Measurements from ENCODE around the gene SRGAP1. TPM values are rescaled to one million over a fixed set of nuclear protein-coding genes. Genes with fewer than 3 reads are reported as not detected.

Gene SRGAP1
- polyA plus RNA-seq, 4 donors = 2.2 to 8.5 (median 4.0) TPM

DNA sequence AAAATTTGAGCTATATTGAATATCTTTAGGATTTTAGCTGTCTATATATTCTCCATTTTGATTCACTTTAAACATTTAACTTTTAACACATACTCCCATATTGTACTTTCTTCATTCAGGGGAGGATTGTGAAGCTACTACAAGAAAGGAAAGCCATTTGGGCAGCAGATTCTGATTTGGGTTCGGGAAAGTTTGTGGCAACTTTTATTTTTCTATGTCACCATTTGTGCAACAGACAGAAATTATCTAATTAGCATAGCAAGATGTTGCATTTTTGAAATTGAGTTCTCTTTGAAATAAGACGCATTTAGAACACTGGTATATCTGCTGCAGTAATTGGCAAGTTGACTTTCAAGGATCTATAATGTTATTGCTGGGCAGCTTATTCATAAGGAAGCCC, 243.3 kb downstream of the SRGAP1 start:
- no peaks in the 10 kb centered on the region for H3K4me1 ChIP-seq (ENCODE audit: control insufficient read depth in 3 of 3, insufficient read depth in 2 of 3, low read depth in 1 of 3, low read length in 2 of 3)
- H3K4me3 ChIP-seq (ENCODE audit: low read depth in 1 of 3, low read length in 3 of 3) = no peak overlapping the region
- 48 to 82% (median 78%) methylated on average over 2 of the region's 2 CpGs for WGBS, 3 donors
- DNase-seq = no peak
- H3K27ac ChIP-seq (ENCODE audit: low read depth in 1 of 3, low read length in 2 of 3) = no peak overlapping the region
- no peaks in the 10 kb centered on the region for H3K9me3 ChIP-seq (ENCODE audit: control insufficient read depth in 2 of 2, insufficient read depth in 1 of 2, low read depth in 1 of 2, low read length in 1 of 2)
- no peaks in the 10 kb centered on the region for H3K27me3 ChIP-seq (ENCODE audit: control insufficient read depth in 3 of 3, insufficient read depth in 3 of 3, low read length in 3 of 3)
- no peak for FAIRE-seq
- peaks cover 0 to 4% (median 0%) of the 10 kb centered on the region in 3 donors for H3K36me3 ChIP-seq (ENCODE audit: control insufficient read depth in 3 of 3, insufficient read depth in 2 of 3, low read depth in 1 of 3, low read length in 3 of 3)

DNA sequence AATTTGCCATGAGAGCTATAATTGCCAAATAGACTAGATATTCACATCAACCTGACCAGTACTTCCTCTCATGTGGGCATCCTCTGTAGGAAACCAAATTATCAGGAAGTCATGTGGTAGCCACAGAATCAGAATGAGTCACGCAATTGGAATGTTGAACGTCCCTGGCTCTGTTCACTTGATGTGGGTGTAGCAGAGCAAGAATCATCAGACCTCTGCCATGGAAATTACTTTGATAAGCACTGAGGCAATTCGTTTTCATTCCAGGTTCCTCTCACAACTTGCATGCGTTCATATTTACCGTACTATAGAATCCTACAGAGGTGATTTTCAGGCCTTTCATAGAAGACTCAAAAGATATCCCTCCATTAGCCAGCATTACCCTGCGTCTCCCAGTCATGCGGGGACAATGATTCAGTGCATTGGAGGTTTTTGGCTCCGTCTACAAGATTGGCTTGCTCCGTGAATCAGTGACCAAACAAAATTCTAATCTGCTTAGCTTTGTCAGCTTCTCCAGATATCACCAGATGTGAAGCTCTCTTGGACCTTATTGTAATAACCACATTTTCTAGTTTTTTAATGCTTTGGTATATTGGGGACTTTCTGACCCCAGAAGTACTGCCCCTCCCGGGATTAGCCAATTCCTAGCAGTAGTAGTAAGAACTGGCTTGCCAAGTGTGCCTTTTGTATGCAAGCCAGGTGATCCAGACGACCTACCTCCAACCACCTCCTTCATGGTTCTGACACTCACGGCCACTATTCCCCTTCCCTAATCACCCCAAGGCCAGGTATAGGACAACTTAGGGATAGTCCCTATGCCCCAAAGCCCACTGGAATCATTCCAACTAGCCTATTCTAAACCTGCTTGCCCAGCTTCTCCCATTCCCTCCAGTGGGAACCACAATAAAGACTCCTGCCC, 244.2 kb downstream of the SRGAP1 start:
- no peaks in the 10 kb centered on the region for H3K27me3 ChIP-seq (ENCODE audit: control insufficient read depth in 3 of 3, insufficient read depth in 3 of 3, low read length in 3 of 3)
- DNase-seq (peak; percentile 75 to 96), FAIRE-seq (peak; percentile 80)
- H3K27ac ChIP-seq (ENCODE audit: low read depth in 1 of 3, low read length in 2 of 3) = peak overlapping the region in 2 of 3 donors; percentile 13 to 36
- no peak overlapping the region for H3K4me3 ChIP-seq (ENCODE audit: low read depth in 1 of 3, low read length in 3 of 3)
- 14 to 44% (median 24%) methylated on average over 12 of the region's 12 CpGs for WGBS, 3 donors
- H3K4me1 ChIP-seq (ENCODE audit: control insufficient read depth in 3 of 3, insufficient read depth in 2 of 3, low read depth in 1 of 3, low read length in 2 of 3) = no peaks in the 10 kb centered on the region
- no peaks in the 10 kb centered on the region for H3K9me3 ChIP-seq (ENCODE audit: control insufficient read depth in 2 of 2, insufficient read depth in 1 of 2, low read depth in 1 of 2, low read length in 1 of 2)
- peaks cover 0 to 3% (median 0%) of the 10 kb centered on the region in 3 donors for H3K36me3 ChIP-seq (ENCODE audit: control insufficient read depth in 3 of 3, insufficient read depth in 2 of 3, low read depth in 1 of 3, low read length in 3 of 3)

DNA sequence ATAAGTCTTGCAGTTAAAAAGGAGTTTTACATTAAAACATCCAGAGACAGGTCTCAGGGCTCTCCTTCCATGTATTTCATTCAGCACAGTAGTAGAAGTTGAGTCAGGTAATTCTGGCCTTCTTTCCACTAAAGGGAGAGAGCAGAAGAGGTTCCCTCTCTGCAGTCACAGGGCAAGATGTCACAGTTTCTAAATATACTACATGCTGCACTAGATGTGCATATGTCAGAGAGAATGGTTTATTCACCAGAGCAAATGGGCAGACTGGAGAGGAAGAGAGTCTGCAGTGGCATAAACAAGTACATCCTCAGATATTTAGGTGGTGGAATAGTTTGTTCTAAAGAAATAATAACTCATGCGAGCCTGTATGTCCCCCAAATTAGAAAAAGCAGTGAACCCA, 245.5 kb downstream of the SRGAP1 start:
- H3K36me3 ChIP-seq (ENCODE audit: control insufficient read depth in 3 of 3, insufficient read depth in 2 of 3, low read depth in 1 of 3, low read length in 3 of 3) = peaks cover 0 to 3% (median 1%) of the 10 kb centered on the region in 3 donors
- DNase-seq (no peak), FAIRE-seq (no peak)
- no peak overlapping the region for H3K4me3 ChIP-seq (ENCODE audit: low read depth in 1 of 3, low read length in 3 of 3)
- no peaks in the 10 kb centered on the region for H3K9me3 ChIP-seq (ENCODE audit: control insufficient read depth in 2 of 2, insufficient read depth in 1 of 2, low read depth in 1 of 2, low read length in 1 of 2)
- H3K4me1 ChIP-seq (ENCODE audit: control insufficient read depth in 3 of 3, insufficient read depth in 2 of 3, low read depth in 1 of 3, low read length in 2 of 3) = no peaks in the 10 kb centered on the region
- 86 to 100% (median 96%) methylated on average over 1 of the region's 1 CpG for WGBS, 3 donors
- H3K27ac ChIP-seq (ENCODE audit: low read depth in 1 of 3, low read length in 2 of 3) = no peak overlapping the region
- no peaks in the 10 kb centered on the region for H3K27me3 ChIP-seq (ENCODE audit: control insufficient read depth in 3 of 3, insufficient read depth in 3 of 3, low read length in 3 of 3)

DNA sequence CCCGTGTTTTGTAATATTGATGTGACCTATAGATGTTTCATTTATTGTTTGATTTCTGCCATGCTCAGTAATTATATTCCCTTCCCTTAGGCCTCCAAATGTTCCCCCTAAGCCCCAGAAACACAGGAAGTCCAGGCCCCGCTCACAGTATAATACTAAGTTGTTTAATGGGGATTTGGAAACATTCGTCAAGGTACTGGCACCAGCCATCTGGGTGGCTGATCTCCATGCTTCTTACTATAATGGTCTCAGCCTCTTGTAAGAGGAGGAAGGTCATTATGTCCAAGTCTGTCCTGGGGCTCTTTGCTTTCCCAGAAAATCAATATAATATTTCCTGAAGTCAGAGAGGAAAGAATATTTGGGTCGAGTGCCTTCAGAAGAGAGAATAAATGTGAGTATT, 246.7 kb downstream of the SRGAP1 start:
- no peak overlapping the region for H3K27ac ChIP-seq (ENCODE audit: low read depth in 1 of 3, low read length in 2 of 3)
- H3K4me3 ChIP-seq (ENCODE audit: low read depth in 1 of 3, low read length in 3 of 3) = no peak overlapping the region
- FAIRE-seq = no peak
- H3K9me3 ChIP-seq (ENCODE audit: control insufficient read depth in 2 of 2, insufficient read depth in 1 of 2, low read depth in 1 of 2, low read length in 1 of 2) = no peaks in the 10 kb centered on the region
- H3K36me3 ChIP-seq (ENCODE audit: control insufficient read depth in 3 of 3, insufficient read depth in 2 of 3, low read depth in 1 of 3, low read length in 3 of 3) = peaks cover 0 to 5% (median 1%) of the 10 kb centered on the region in 3 donors
- no peaks in the 10 kb centered on the region for H3K4me1 ChIP-seq (ENCODE audit: control insufficient read depth in 3 of 3, insufficient read depth in 2 of 3, low read depth in 1 of 3, low read length in 2 of 3)
- H3K27me3 ChIP-seq (ENCODE audit: control insufficient read depth in 3 of 3, insufficient read depth in 3 of 3, low read length in 3 of 3) = no peaks in the 10 kb centered on the region
- 65 to 85% (median 74%) methylated on average over 4 of the region's 4 CpGs for WGBS, 3 donors
- no peak for DNase-seq

GRCh38 chr12:64092507-64093196, 248.2 kb downstream of the SRGAP1 start:
- Histone ChIP-seq H3K9me3 (ENCODE audit: control insufficient read depth in 2 of 2, insufficient read depth in 1 of 2, low read depth in 1 of 2, low read length in 1 of 2) (no peaks in the 10 kb centered on the region), H3K4me1 (ENCODE audit: control insufficient read depth in 3 of 3, insufficient read depth in 2 of 3, low read depth in 1 of 3, low read length in 2 of 3) (no peaks in the 10 kb centered on the region), H3K27ac (ENCODE audit: low read depth in 1 of 3, low read length in 2 of 3) (no peak overlapping the region), H3K27me3 (ENCODE audit: control insufficient read depth in 3 of 3, insufficient read depth in 3 of 3, low read length in 3 of 3) (no peaks in the 10 kb centered on the region), H3K36me3 (ENCODE audit: control insufficient read depth in 3 of 3, insufficient read depth in 2 of 3, low read depth in 1 of 3, low read length in 3 of 3) (peaks cover 0 to 5% (median 1%) of the 10 kb centered on the region in 3 donors), H3K4me3 (ENCODE audit: low read depth in 1 of 3, low read length in 3 of 3) (no peak overlapping the region)
- 83 to 88% (median 88%) methylated on average over 4 of the region's 4 CpGs for WGBS, 3 donors
- DNase-seq = no peak
- no peak for FAIRE-seq

GRCh38 chr12:64093689-64094088, 249.2 kb downstream of the SRGAP1 start:
- WGBS, 3 donors = 83 to 92% (median 90%) methylated on average over 3 of the region's 3 CpGs
- no peak for DNase-seq
- Histone ChIP-seq H3K27me3 (ENCODE audit: control insufficient read depth in 3 of 3, insufficient read depth in 3 of 3, low read length in 3 of 3) (no peaks in the 10 kb centered on the region), H3K9me3 (ENCODE audit: control insufficient read depth in 2 of 2, insufficient read depth in 1 of 2, low read depth in 1 of 2, low read length in 1 of 2) (no peaks in the 10 kb centered on the region), H3K27ac (ENCODE audit: low read depth in 1 of 3, low read length in 2 of 3) (no peak overlapping the region), H3K4me3 (ENCODE audit: low read depth in 1 of 3, low read length in 3 of 3) (no peak overlapping the region), H3K4me1 (ENCODE audit: control insufficient read depth in 3 of 3, insufficient read depth in 2 of 3, low read depth in 1 of 3, low read length in 2 of 3) (no peaks in the 10 kb centered on the region), H3K36me3 (ENCODE audit: control insufficient read depth in 3 of 3, insufficient read depth in 2 of 3, low read depth in 1 of 3, low read length in 3 of 3) (peaks cover 1 to 8% (median 3%) of the 10 kb centered on the region in 3 donors)
- no peak for FAIRE-seq

DNA sequence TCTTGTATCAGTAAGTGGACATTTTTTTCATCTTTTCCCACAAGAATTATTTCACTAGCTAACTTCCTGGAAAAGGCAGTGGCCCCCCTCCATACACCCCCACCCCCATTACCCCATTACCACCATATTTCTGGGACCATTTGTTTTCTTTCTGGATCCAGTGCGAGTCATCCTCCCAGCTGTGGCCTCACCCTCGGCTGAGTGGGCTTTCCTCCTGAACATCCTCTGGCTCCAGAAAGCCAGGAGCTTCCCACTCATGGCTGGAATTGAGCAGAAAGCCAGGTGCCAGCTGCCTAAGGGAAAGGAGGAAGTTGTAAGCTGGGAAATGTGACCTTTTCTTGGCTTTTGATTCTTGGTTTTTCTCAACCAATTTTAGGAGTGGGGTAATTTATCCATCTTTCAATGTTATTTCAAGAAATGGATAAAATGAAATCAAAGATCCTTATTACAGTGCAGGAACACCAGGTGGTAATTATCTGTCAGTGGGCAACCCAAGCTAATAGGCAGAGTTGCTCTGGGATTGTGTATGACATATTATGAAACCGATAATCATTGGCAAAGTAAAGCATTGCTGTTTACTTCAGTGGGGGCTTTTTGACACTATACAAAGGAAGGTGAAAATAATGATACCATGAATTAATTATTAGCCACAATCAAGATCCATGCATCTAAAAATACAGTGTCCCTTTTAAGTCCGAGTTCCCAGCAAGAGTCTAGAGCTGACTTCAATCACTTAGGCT, 253.0 kb downstream of the SRGAP1 start:
- H3K4me1 ChIP-seq (ENCODE audit: control insufficient read depth in 3 of 3, insufficient read depth in 2 of 3, low read depth in 1 of 3, low read length in 2 of 3) = no peaks in the 10 kb centered on the region
- H3K27ac ChIP-seq (ENCODE audit: low read depth in 1 of 3, low read length in 2 of 3) = peak overlapping the region in 1 of 3 donors; percentile 3
- DNase-seq (no peak), FAIRE-seq (no peak)
- WGBS, 3 donors = 73 to 78% (median 78%) methylated on average over 4 of the region's 4 CpGs
- H3K27me3 ChIP-seq (ENCODE audit: control insufficient read depth in 3 of 3, insufficient read depth in 3 of 3, low read length in 3 of 3) = no peaks in the 10 kb centered on the region
- H3K36me3 ChIP-seq (ENCODE audit: control insufficient read depth in 3 of 3, insufficient read depth in 2 of 3, low read depth in 1 of 3, low read length in 3 of 3) = peaks cover 1 to 8% (median 3%) of the 10 kb centered on the region in 3 donors
- H3K9me3 ChIP-seq (ENCODE audit: control insufficient read depth in 2 of 2, insufficient read depth in 1 of 2, low read depth in 1 of 2, low read length in 1 of 2) = no peaks in the 10 kb centered on the region
- peak overlapping the region in 1 of 3 donors; percentile 22 for H3K4me3 ChIP-seq (ENCODE audit: low read depth in 1 of 3, low read length in 3 of 3)

DNA sequence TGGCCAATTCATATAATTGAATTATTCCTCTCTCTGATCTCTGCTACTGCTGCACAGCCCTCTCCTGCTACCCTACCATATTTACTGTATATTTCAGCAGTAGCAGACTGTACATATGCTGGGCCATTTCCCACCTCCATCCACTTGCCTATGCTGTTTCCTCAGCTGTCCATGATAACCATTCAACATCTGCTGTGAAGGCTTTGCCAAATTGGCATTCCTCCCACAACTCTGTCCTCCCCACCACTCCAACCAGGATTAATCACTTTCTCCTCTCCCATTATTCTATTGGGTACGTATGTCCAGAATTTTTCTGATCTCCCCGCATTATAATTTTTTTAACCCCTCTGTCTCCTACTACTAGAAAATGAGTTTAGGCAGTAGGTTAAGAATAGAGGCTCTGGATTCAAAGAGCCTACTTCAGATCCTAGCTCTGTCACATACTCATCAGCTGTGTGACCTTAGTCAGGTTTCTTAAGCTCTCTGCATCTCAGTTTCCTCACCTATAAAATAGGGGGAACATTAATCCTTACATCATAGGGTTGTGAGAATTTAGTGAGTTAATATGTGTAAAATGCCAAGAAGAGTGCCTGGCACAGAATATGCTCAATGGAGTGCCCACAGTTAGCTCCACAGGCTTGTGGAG, 254.3 kb downstream of the SRGAP1 start:
- Histone ChIP-seq H3K9me3 (ENCODE audit: control insufficient read depth in 2 of 2, insufficient read depth in 1 of 2, low read depth in 1 of 2, low read length in 1 of 2) (no peaks in the 10 kb centered on the region), H3K27me3 (ENCODE audit: control insufficient read depth in 3 of 3, insufficient read depth in 3 of 3, low read length in 3 of 3) (no peaks in the 10 kb centered on the region), H3K4me1 (ENCODE audit: control insufficient read depth in 3 of 3, insufficient read depth in 2 of 3, low read depth in 1 of 3, low read length in 2 of 3) (no peaks in the 10 kb centered on the region), H3K36me3 (ENCODE audit: control insufficient read depth in 3 of 3, insufficient read depth in 2 of 3, low read depth in 1 of 3, low read length in 3 of 3) (peaks cover 1 to 11% (median 3%) of the 10 kb centered on the region in 3 donors), H3K4me3 (ENCODE audit: low read depth in 1 of 3, low read length in 3 of 3) (no peak overlapping the region), H3K27ac (ENCODE audit: low read depth in 1 of 3, low read length in 2 of 3) (no peak overlapping the region)
- 77 to 87% (median 87%) methylated on average over 2 of the region's 2 CpGs for WGBS, 3 donors
- DNase-seq (no peak), FAIRE-seq (no peak)

All from small intestine (tissue), 7 donors.